Uterus (tissue), 4 donors: ENCODE results near the gene UGT2B17. TPM values are rescaled to one million over a fixed set of nuclear protein-coding genes. Genes with fewer than 3 reads are reported as not detected.
A peak's percentile ranks its signal among the peaks of the same experiment; 100 is the strongest.
"Not testable (repeated sequence)": the region's sequence is repeated elsewhere in the genome, so short reads cannot be mapped to it uniquely, and the experiment has no call there.

Experiments used
- DNase-seq, 2 donors: peaks; one replicate each; pipeline ENCODE4 v3.0.0-alpha.2; 2019 to 2020
- H3K27ac ChIP-seq, 2 donors: fragments of 200-600 bp; sonication (generic); 1 replicate in 1 of 2; 2 replicates in 1 of 2; pipeline ENCODE4 v1.5.1; 2016 to 2018
- H3K27me3 ChIP-seq, 2 donors: fragments of 200-600 bp; sonication (generic); one replicate each; pipeline ENCODE4 v1.5.1; 2018 to 2019; ENCODE audit warnings: control low read depth in 1 of 2
- H3K36me3 ChIP-seq, 2 donors: fragments of 200-600 bp; sonication (generic); one replicate each; pipeline ENCODE4 v1.5.1; 2019; ENCODE audit warnings: control low read depth in 1 of 2
- H3K4me1 ChIP-seq, 2 donors: fragments of 200-600 bp; sonication (generic); one replicate each; pipeline ENCODE4 v1.5.1; 2018 to 2019; ENCODE audit warnings: control low read depth in 1 of 2
- H3K4me3 ChIP-seq, 2 donors: fragments of 200-600 bp; sonication (generic); 1 replicate in 1 of 2; 2 replicates in 1 of 2; pipeline ENCODE4 v1.5.1; 2018 to 2019; ENCODE audit warnings: mild to moderate bottlenecking in 1 of 2
- H3K9me3 ChIP-seq, 2 donors: fragments of 200-600 bp; sonication (generic); one replicate each; pipeline ENCODE4 v1.5.1; 2019; ENCODE audit warnings: control low read depth in 1 of 2
- POLR2A ChIP-seq, 2 donors: fragments of 450-650 bp; IDR thresholded peaks; one replicate each; pipeline ENCODE4 v1.6.1; 2016; ENCODE audit warnings: antibody characterized with exemption in 2 of 2, mild to moderate bottlenecking in 1 of 2, moderate library complexity in 1 of 2
- intact Hi-C: fragments of 100-400 bp; cut with DNase I; formaldehyde crosslinking; loops from one replicate; pipeline ENCODE4 v1.15.1; 2023; ENCODE audit warnings: low total_unique reads
- total RNA-seq, 4 donors: library from RNA; depleted of rRNA in 3 of 4; stranded (reverse); fragments of >200 nt in 3 of 4; gene quantifications; one replicate each; pipeline versions ENCODE4 v1.1.0 to v1.2.4, GENCODE V29; 2014 to 2023
- TF ChIP-seq, protein P1 (sequence below), 4 experiments: fragments of 200-600 bp in 2 of 4; fragments of 450-650 bp in 2 of 4; sonication (generic) in 2 of 4; IDR thresholded peaks; one replicate each; pipeline ENCODE4 v1.5.1; 2016 to 2019; ENCODE audit warnings: antibody characterized with exemption in 4 of 4, mild to moderate bottlenecking in 2 of 4, moderate library complexity in 1 of 4
- donor health status: DM: yes; HTN: yes; CAD: no.

The UGT2B17 gene
- total RNA-seq, 4 donors from 2014 or later: 1.2 TPM; not detected in 3

DNA sequence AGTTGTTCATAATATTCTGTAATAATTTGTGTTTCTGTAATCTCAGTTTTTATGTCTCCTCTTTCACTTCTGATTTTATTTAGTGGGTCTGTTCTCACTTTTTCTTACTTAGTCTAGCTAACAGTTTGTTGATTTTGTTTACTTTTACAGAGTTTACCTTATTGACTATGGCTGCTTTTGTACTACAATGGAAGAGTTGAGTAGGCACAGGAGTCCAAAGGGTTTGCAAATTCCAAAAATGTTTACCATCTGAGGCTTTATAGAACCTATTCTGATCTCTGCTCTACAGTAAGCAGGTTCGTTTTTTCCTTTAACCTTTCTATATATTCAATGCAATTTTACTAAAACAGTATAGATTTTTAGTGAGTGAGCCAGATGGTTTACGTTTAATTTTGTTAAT lies 55.1 kb downstream of the UGT2B17 start:
- intact Hi-C loops: no loop called here
- no peak overlapping the region for H3K4me3 ChIP-seq
- TF ChIP-seq POLR2A (IDR thresholded peaks at IDR 0.05): no peak
- TF ChIP-seq, protein P1, sequence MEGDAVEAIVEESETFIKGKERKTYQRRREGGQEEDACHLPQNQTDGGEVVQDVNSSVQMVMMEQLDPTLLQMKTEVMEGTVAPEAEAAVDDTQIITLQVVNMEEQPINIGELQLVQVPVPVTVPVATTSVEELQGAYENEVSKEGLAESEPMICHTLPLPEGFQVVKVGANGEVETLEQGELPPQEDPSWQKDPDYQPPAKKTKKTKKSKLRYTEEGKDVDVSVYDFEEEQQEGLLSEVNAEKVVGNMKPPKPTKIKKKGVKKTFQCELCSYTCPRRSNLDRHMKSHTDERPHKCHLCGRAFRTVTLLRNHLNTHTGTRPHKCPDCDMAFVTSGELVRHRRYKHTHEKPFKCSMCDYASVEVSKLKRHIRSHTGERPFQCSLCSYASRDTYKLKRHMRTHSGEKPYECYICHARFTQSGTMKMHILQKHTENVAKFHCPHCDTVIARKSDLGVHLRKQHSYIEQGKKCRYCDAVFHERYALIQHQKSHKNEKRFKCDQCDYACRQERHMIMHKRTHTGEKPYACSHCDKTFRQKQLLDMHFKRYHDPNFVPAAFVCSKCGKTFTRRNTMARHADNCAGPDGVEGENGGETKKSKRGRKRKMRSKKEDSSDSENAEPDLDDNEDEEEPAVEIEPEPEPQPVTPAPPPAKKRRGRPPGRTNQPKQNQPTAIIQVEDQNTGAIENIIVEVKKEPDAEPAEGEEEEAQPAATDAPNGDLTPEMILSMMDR (IDR thresholded peaks at IDR 0.05): no peak

DNA sequence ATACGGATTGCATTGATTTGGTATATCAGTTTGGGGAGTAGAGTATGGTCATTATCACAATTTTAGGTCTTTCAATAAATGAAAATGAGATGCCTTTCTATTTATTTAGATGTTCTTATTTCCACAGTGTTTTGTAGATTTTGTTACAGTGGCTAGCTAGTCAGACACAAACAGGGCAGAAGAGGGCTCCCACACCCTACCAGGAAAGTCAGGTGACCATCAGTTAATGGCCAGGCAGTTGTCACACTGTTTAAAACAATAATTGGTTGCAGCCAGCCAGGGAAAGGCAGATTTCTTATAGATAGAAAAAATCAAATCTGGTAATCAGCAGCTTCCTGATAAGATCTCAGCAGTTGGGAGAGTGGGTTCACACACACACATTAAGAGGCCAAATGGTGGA lies 57.2 kb downstream of the UGT2B17 start:
- Histone ChIP-seq H3K9me3 (no peaks in the 10 kb centered on the region), H3K4me1 (no peaks in the 10 kb centered on the region), H3K27me3 (no peaks in the 10 kb centered on the region), H3K4me3 (no peak overlapping the region), H3K36me3 (no peaks in the 10 kb centered on the region), H3K27ac (no peak overlapping the region)
- DNase-seq: no peak
- intact Hi-C loops: no loop called here
- no peak for TF ChIP-seq POLR2A (IDR thresholded peaks at IDR 0.05)
- TF ChIP-seq, protein P1 (IDR thresholded peaks at IDR 0.05): no peak

More for the DNA sequence above, 55.1 kb downstream of the UGT2B17 start:
- DNase-seq: no peak
- no peaks in the 10 kb centered on the region for H3K27me3 ChIP-seq
- H3K36me3 ChIP-seq: no peaks in the 10 kb centered on the region
- H3K27ac ChIP-seq: no peak overlapping the region
- no peaks in the 10 kb centered on the region for H3K9me3 ChIP-seq
- no peaks in the 10 kb centered on the region for H3K4me1 ChIP-seq

DNA sequence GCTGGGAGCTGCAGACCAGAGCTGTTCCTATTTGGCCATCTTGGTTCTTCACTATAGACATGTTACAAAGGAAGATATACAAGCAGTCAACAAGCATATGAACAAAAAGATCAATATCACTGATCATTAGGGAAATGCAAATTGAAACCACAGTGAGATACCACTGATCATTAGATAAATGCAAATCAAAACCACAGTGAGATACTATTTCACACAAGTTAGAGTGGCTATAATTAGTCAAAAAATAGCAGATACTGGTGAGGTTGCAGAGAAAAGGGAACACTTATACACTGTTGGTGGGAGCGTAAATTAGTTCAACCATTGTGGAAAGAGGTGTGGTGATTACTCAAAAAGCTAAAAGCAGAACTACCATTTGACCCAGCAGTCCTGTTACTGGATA lies 70.7 kb downstream of the UGT2B17 start:
- H3K27me3 ChIP-seq, H3K4me1 ChIP-seq, H3K9me3 ChIP-seq, H3K4me3 ChIP-seq, H3K36me3 ChIP-seq, H3K27ac ChIP-seq, intact Hi-C loops, DNase-seq: not testable (repeated sequence)

DNA sequence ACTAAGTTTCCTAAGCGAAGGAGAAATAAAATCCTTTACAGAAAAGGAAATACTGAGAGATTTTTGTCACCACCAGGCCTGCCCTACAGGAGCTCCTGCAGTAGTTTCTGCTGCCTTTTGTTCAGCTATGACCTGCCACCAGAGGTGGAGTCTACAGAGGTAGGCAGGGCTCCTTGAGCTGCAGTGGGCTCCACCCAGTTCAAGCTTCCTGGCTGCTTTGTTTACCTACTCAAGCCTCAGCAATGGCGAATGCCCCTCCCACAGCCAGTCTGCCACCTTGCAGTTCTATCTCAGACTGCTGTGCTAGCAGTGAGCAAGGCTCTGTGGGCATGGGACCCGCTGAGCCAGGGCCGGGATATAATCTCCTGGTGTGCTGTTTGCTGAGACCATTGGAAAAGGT lies 71.3 kb downstream of the UGT2B17 start:
- H3K27ac ChIP-seq, H3K4me1 ChIP-seq, H3K36me3 ChIP-seq, H3K4me3 ChIP-seq, intact Hi-C loops, H3K9me3 ChIP-seq, H3K27me3 ChIP-seq, DNase-seq: not testable (repeated sequence)

DNA sequence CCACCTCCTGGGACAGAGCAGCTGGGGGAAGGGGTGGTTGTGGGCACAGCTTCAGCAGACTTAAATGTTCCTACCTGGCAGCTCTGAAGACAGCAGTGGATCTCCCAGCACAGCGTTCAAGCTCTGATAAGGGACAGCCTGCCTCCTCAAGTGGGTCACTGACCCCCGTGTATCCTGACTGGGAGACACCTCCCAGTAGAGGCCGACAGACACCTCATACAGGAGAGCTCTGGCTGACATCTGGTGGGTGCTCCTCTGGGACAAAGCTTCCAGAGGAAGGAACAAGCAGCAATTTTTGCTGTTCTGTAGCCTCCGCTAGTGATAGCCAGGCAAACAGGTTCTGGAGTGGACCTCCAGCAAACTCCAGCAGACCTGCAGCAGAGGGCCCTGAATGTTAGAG lies 72.7 kb downstream of the UGT2B17 start:
- H3K4me1 ChIP-seq, H3K27ac ChIP-seq, H3K9me3 ChIP-seq, H3K36me3 ChIP-seq, DNase-seq, H3K4me3 ChIP-seq, H3K27me3 ChIP-seq, intact Hi-C loops: not testable (repeated sequence)

DNA sequence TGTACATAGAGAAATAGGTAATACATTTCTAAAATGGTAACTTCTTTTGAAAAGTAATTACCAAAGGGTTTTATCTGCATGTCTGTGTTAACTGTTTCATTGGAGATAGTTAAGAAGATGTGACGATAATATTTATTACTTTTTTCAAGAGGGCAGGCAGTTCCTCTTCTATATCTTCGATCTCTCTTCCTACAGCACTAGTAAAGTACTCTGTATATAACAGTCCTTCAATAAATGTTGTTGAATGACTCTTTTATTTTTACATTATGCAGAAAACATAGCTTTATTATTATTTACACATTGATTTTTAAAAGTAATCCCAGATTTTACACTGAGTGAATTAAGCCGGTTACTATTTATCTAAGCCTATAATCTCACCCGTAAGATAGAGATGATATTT lies 77.1 kb downstream of the UGT2B17 start:
- no peak for TF ChIP-seq POLR2A (IDR thresholded peaks at IDR 0.05)
- TF ChIP-seq, protein P1 (IDR thresholded peaks at IDR 0.05): no peak
- no peak for DNase-seq
- H3K36me3 ChIP-seq: no peaks in the 10 kb centered on the region
- H3K4me1 ChIP-seq: no peaks in the 10 kb centered on the region
- H3K27ac ChIP-seq: no peak overlapping the region
- H3K9me3 ChIP-seq: no peaks in the 10 kb centered on the region
- H3K4me3 ChIP-seq: no peak overlapping the region
- intact Hi-C loops: no loop called here
- H3K27me3 ChIP-seq: no peaks in the 10 kb centered on the region

DNA sequence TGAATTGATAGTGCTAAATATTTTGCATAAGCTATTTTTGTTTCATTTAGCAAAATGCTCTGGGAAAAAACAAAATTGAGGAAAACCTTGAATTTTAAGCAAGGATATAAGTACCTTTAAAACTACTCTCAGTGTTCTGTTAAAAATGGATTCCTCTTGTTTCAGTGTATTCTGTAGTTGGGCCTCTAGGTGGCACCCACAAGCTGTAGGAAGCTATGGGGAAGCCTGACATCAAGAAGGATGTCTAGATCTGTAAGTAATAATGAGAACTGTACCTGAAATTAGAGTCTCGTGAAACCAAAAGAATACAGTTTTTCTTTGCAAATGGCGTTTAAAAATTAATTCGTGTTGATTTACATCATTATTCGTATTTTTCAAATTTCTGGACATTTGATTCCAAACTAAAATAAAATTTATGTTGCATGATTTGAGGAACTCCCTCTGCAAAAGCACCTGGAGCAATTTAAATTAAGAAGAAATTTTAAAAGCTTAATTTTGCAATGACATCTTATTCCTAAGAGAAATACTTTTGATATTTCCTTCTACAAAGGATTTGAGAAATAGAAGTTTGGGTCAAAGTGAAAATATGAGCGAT lies 77.6 kb downstream of the UGT2B17 start:
- no peaks in the 10 kb centered on the region for H3K36me3 ChIP-seq
- no peaks in the 10 kb centered on the region for H3K9me3 ChIP-seq
- H3K4me3 ChIP-seq: no peak overlapping the region
- intact Hi-C loops: no loop called here
- DNase-seq: no peak
- TF ChIP-seq POLR2A (IDR thresholded peaks at IDR 0.05): no peak
- TF ChIP-seq, protein P1 (IDR thresholded peaks at IDR 0.05): peak; percentile 57 to 75 (median 62)
- no peak overlapping the region for H3K27ac ChIP-seq
- H3K27me3 ChIP-seq: no peaks in the 10 kb centered on the region
- H3K4me1 ChIP-seq: no peaks in the 10 kb centered on the region
